Liver (tissue), 9 donors: ENCODE measurements around the gene GDF9. TPM values are rescaled to one million over a fixed set of nuclear protein-coding genes. Genes with fewer than 3 reads are reported as not detected.

ENCODE experiments used
- DNase-seq: peaks from one replicate; pipeline ENCODE4 v3.0.0-alpha.2; 2017; ENCODE audit warnings: low spot score
- H3K27ac ChIP-seq, 2 donors: one replicate each; pipeline ENCODE4 v1.7.0; 2013; ENCODE audit warnings: inconsistent platforms in 2 of 2, low read length in 2 of 2, control low read depth in 1 of 2, low read depth in 1 of 2, mild to moderate bottlenecking in 1 of 2
- H3K27me3 ChIP-seq, 4 donors: one replicate each; pipeline versions ENCODE4 v1.6.1 to v1.7.0; 2013; ENCODE audit warnings: low read length in 3 of 4, inconsistent platforms in 1 of 4, mild to moderate bottlenecking in 1 of 4, moderate library complexity in 1 of 4; ENCODE audit not compliant: control insufficient read depth in 4 of 4, insufficient read depth in 4 of 4
- H3K36me3 ChIP-seq, 4 donors: one replicate each; pipeline versions ENCODE4 v1.6.1 to v1.7.0; 2013; ENCODE audit warnings: low read length in 3 of 4, mild to moderate bottlenecking in 3 of 4, low read depth in 1 of 4, moderate library complexity in 1 of 4; ENCODE audit not compliant: control insufficient read depth in 4 of 4, insufficient read depth in 3 of 4
- H3K4me1 ChIP-seq, 4 donors: one replicate each; pipeline versions ENCODE4 v1.6.1 to v1.7.0; 2013; ENCODE audit warnings: low read length in 3 of 4, mild to moderate bottlenecking in 3 of 4, moderate library complexity in 1 of 4; ENCODE audit not compliant: control insufficient read depth in 4 of 4, insufficient read depth in 4 of 4
- H3K4me3 ChIP-seq, 3 donors: one replicate each; pipeline versions ENCODE4 v1.6.1 to v1.7.0; 2013; ENCODE audit warnings: low read length in 3 of 3, control low read depth in 1 of 3, low read depth in 1 of 3, mild to moderate bottlenecking in 1 of 3
- H3K9ac ChIP-seq, 2 donors: one replicate each; pipeline ENCODE4 v1.7.0; 2013; ENCODE audit warnings: low read length in 2 of 2, mild to moderate bottlenecking in 2 of 2, moderate library complexity in 2 of 2, control low read depth in 1 of 2, low read depth in 1 of 2
- H3K9me3 ChIP-seq, 4 donors: one replicate each; pipeline versions ENCODE4 v1.6.1 to v1.7.0; 2013; ENCODE audit warnings: low read length in 3 of 4; ENCODE audit not compliant: control insufficient read depth in 4 of 4
- ATF3 ChIP-seq: IDR thresholded peaks from 2 replicates; pipeline ENCODE4 v1.6.1; 2016; ENCODE audit warnings: antibody characterized with exemption
- CTCF ChIP-seq: fragments of 150-350 bp; IDR thresholded peaks from 2 replicates; pipeline ENCODE4 v1.5.1; 2017; ENCODE audit warnings: improper control_type of control experiment, low read depth, low read length; ENCODE audit not compliant: missing input control
- EGR1 ChIP-seq, 2 donors: IDR thresholded peaks; 2 replicates each; pipeline ENCODE4 v1.6.1; 2016 to 2018; ENCODE audit warnings: antibody characterized with exemption in 2 of 2, low read depth in 2 of 2
- FOXA1 ChIP-seq: IDR thresholded peaks from 2 replicates; pipeline ENCODE4 v1.6.1; 2016; ENCODE audit warnings: antibody characterized with exemption
- FOXA2 ChIP-seq: IDR thresholded peaks from 2 replicates; pipeline ENCODE4 v1.6.1; 2016; ENCODE audit warnings: antibody characterized with exemption
- GABPA ChIP-seq, 2 donors: IDR thresholded peaks in 1 of 2; conservative IDR thresholded peaks in 1 of 2; 2 replicates each; pipeline ENCODE4 v1.6.1; 2016; ENCODE audit warnings: antibody characterized with exemption in 2 of 2, mild to moderate bottlenecking in 1 of 2, moderate library complexity in 1 of 2
- HNF4A ChIP-seq, 2 donors: conservative IDR thresholded peaks; 2 replicates each; pipeline ENCODE4 v1.6.1; 2016; ENCODE audit warnings: antibody characterized with exemption in 2 of 2, mild to moderate bottlenecking in 2 of 2
- HNF4G ChIP-seq: IDR thresholded peaks from 2 replicates; pipeline ENCODE4 v1.6.1; 2016; ENCODE audit warnings: antibody characterized with exemption
- JUND ChIP-seq, 2 donors: IDR thresholded peaks; 2 replicates each; pipeline ENCODE4 v1.6.1; 2016; ENCODE audit warnings: antibody characterized with exemption in 2 of 2
- MAX ChIP-seq: IDR thresholded peaks from 2 replicates; pipeline ENCODE4 v1.6.1; 2016; ENCODE audit warnings: antibody characterized with exemption
- NR2F2 ChIP-seq: IDR thresholded peaks from 2 replicates; pipeline ENCODE4 v1.6.1; 2016; ENCODE audit warnings: antibody characterized with exemption
- RAD21 ChIP-seq, 2 donors: IDR thresholded peaks; 2 replicates each; pipeline ENCODE4 v1.6.1; 2016; ENCODE audit warnings: antibody characterized with exemption in 2 of 2, mild to moderate bottlenecking in 2 of 2
- REST ChIP-seq: IDR thresholded peaks from 2 replicates; pipeline ENCODE4 v1.6.1; 2016; ENCODE audit warnings: antibody characterized with exemption, mild to moderate bottlenecking
- RXRA ChIP-seq, 2 donors: IDR thresholded peaks; 2 replicates each; pipeline ENCODE4 v1.6.1; 2017 to 2018; ENCODE audit warnings: antibody characterized with exemption in 2 of 2, mild to moderate bottlenecking in 1 of 2
- SP1 ChIP-seq: IDR thresholded peaks from 2 replicates; pipeline ENCODE4 v1.6.1; 2018; ENCODE audit warnings: antibody characterized with exemption, mild to moderate bottlenecking
- TAF1 ChIP-seq: conservative IDR thresholded peaks from 2 replicates; pipeline ENCODE4 v1.6.1; 2016; ENCODE audit warnings: antibody characterized with exemption, mild to moderate bottlenecking
- YY1 ChIP-seq: IDR thresholded peaks from 2 replicates; pipeline ENCODE4 v1.6.1; 2016; ENCODE audit warnings: antibody characterized with exemption, mild to moderate bottlenecking
- ZBTB33 ChIP-seq: IDR thresholded peaks from 2 replicates; pipeline ENCODE4 v1.6.1; 2016; ENCODE audit warnings: antibody characterized with exemption
- WGBS: extraction: QIAGEN DNeasy Blood & Tissue Kit; methylation state at CpG from one replicate; pipeline ENCODE4 v1.1.7; 2013; 5-methylcytosine and 5-hydroxymethylcytosine counted together
- polyA plus RNA-seq, 2 donors: library from polyadenylated mRNA; stranded (reverse) in 1 of 2; unstranded in 1 of 2; fragments of 200-250 nt in 1 of 2; fragments of >200 nt in 1 of 2; fragmentation: Nextera tagmentation in 1 of 2; extraction: Ambion mirVana in 1 of 2; gene quantifications; one replicate each; pipeline versions ENCODE4 v1.2.1 to v1.2.3, GENCODE V29; 2013 to 2015
- total RNA-seq, 2 donors: library from RNA; depleted of rRNA; stranded (reverse); fragments of >200 nt; gene quantifications; one replicate each; pipeline ENCODE4 v1.2.3, GENCODE V29; 2014
- donor health status: healthy.
- donor health status: healthy.
- donor health status: healthy.
- donor health status: healthy.
- donor health status: healthy.

GDF9 gene
- total and polyA plus RNA-seq, 4 donors = 0.08 to 0.10 (median 0.08) TPM; not detected in 1

GRCh38 chr5:132853790-132854189, 12.5 kb downstream of the GDF9 start:
- TF ChIP-seq REST (no peak), EGR1 (IDR thresholded peaks at IDR 0.05; ENCODE audit: low read depth in 2 of 2) (no peak), ZBTB33 (no peak), HNF4A (conservative IDR thresholded peaks at IDR 0.05) (no peak), MAX (no peak), ATF3 (no peak), TAF1 (no peak), RAD21 (IDR thresholded peaks at IDR 0.05) (no peak), HNF4G (no peak), FOXA2 (no peak), FOXA1 (no peak), CTCF (no peak), NR2F2 (no peak), GABPA (IDR thresholded peaks at IDR 0.05 in 1 of 2, conservative IDR thresholded peaks at IDR 0.05 in 1 of 2) (no peak), YY1 (no peak), SP1 (no peak), RXRA (IDR thresholded peaks at IDR 0.05) (no peak), JUND (IDR thresholded peaks at IDR 0.05) (no peak)
- Histone ChIP-seq H3K4me1 (peaks cover 0 to 26% (median 9%) of the 10 kb centered on the region in 4 donors), H3K9ac (peak overlapping the region in 1 of 2 donors; percentile 81), H3K4me3 (no peak overlapping the region), H3K9me3 (no peaks in the 10 kb centered on the region), H3K27me3 (no peaks in the 10 kb centered on the region), H3K36me3 (no peaks in the 10 kb centered on the region), H3K27ac (peak overlapping the region; percentile 68 to 84)
- WGBS = 14% methylated on average over 1 of the region's 1 CpG
- DNase-seq = no peak
